ENCODE results near the gene KLK8. TPM values are rescaled to one million over a fixed set of nuclear protein-coding genes. Genes with fewer than 3 reads are reported as not detected.

The KLK8 gene
- total RNA-seq, 1 donor from 2014 or later, result 3.1 TPM

- DNase-seq (ENCODE audit: low read depth), result no peak
- TF ChIP-seq CTCF (IDR thresholded peaks at IDR 0.05; ENCODE audit: insufficient read depth, low read length, poor library complexity, severe bottlenecking), result no peak
Measured at GRCh38 chr19:51034704-51035103, 33.3 kb upstream of the KLK8 start, which contains the start of gene KLK12. TSS of gene KLK12 (minus strand) at chr19:51035002. CDS start at chr19:51034621, 381 bp downstream.

GRCh38 chr19:51031880-51032225, 30.4 kb upstream of the KLK8 start:
- Histone ChIP-seq H3K36me3 (ENCODE audit: control insufficient read depth, insufficient read depth, low read length) (no peaks in the 10 kb centered on the region), H3K27me3 (ENCODE audit: control insufficient read depth, insufficient read depth, low read length) (no peaks in the 10 kb centered on the region), H3K4me3 (ENCODE audit: low read depth, low read length) (no peak overlapping the region)
- TF ChIP-seq CTCF (IDR thresholded peaks at IDR 0.05; ENCODE audit: insufficient read depth, low read length, poor library complexity, severe bottlenecking), result no peak
- no peak for DNase-seq (ENCODE audit: low read depth)

More at GRCh38 chr19:51034704-51035103, 33.3 kb upstream of the KLK8 start, which contains the start of gene KLK12:
- Histone ChIP-seq H3K27me3 (ENCODE audit: control insufficient read depth, insufficient read depth, low read length) (no peaks in the 10 kb centered on the region), H3K4me3 (ENCODE audit: low read depth, low read length) (no peak within 1 kb of the TSS), H3K36me3 (ENCODE audit: control insufficient read depth, insufficient read depth, low read length) (no peaks in the 10 kb centered on the region)

- no peaks in the 10 kb centered on the region for H3K27me3 ChIP-seq (ENCODE audit: control insufficient read depth, insufficient read depth, low read length)
- no peaks in the 10 kb centered on the region for H3K36me3 ChIP-seq (ENCODE audit: control insufficient read depth, insufficient read depth, low read length)
- no peak for DNase-seq (ENCODE audit: low read depth)
- H3K4me3 ChIP-seq (ENCODE audit: low read depth, low read length), result no peak overlapping the region
- no peak for TF ChIP-seq CTCF (IDR thresholded peaks at IDR 0.05; ENCODE audit: insufficient read depth, low read length, poor library complexity, severe bottlenecking)
Measured at GRCh38 chr19:51031220-51031879, 29.9 kb upstream of the KLK8 start.

- no peak for TF ChIP-seq CTCF (IDR thresholded peaks at IDR 0.05; ENCODE audit: insufficient read depth, low read length, poor library complexity, severe bottlenecking)
- no peak for DNase-seq (ENCODE audit: low read depth)
- H3K36me3 ChIP-seq (ENCODE audit: control insufficient read depth, insufficient read depth, low read length), result no peaks in the 10 kb centered on the region
Measured at GRCh38 chr19:51030631-51031030, 29.2 kb upstream of the KLK8 start.

GRCh38 chr19:51029718-51030117, 28.3 kb upstream of the KLK8 start:
- TF ChIP-seq CTCF (IDR thresholded peaks at IDR 0.05; ENCODE audit: insufficient read depth, low read length, poor library complexity, severe bottlenecking), result no peak
- Histone ChIP-seq H3K4me3 (ENCODE audit: low read depth, low read length) (no peak overlapping the region), H3K27me3 (ENCODE audit: control insufficient read depth, insufficient read depth, low read length) (no peaks in the 10 kb centered on the region), H3K36me3 (ENCODE audit: control insufficient read depth, insufficient read depth, low read length) (no peaks in the 10 kb centered on the region)
- no peak for DNase-seq (ENCODE audit: low read depth)

More at GRCh38 chr19:51030631-51031030, 29.2 kb upstream of the KLK8 start:
- H3K27me3 ChIP-seq (ENCODE audit: control insufficient read depth, insufficient read depth, low read length), result no peaks in the 10 kb centered on the region
- no peak overlapping the region for H3K4me3 ChIP-seq (ENCODE audit: low read depth, low read length)

- no peak overlapping the region for H3K4me3 ChIP-seq (ENCODE audit: low read depth, low read length)
- TF ChIP-seq CTCF (IDR thresholded peaks at IDR 0.05; ENCODE audit: insufficient read depth, low read length, poor library complexity, severe bottlenecking), result no peak
- peaks cover under 1% of the 10 kb centered on the region for H3K27me3 ChIP-seq (ENCODE audit: control insufficient read depth, insufficient read depth, low read length)
- H3K36me3 ChIP-seq (ENCODE audit: control insufficient read depth, insufficient read depth, low read length), result no peaks in the 10 kb centered on the region
- no peak for DNase-seq (ENCODE audit: low read depth)
Measured at GRCh38 chr19:51027873-51028272, 26.5 kb upstream of the KLK8 start.
